Stimulated activated CD4-positive, alpha-beta T cell treated with anti-CD3 and anti-CD28 coated beads, Interleukin-1b, Interleukin-23, amount 100 ng/mL, for 4 hours (primary cell): ENCODE data around the gene CTXN3.

Experiments used
- DNase-seq, 2 donors: peaks; one replicate each; pipeline ENCODE4 v3.0.0-alpha.2; 2020; ENCODE audit warnings: low read depth in 2 of 2

The CTXN3 gene

GRCh38 chr5:127649018-127649439 is at the start of gene CTXN3:
Gene CTXN3 (plus strand): TSS chr5:127649082. CDS start chr5:127657522, 8,440 bp downstream.
- DNase-seq: no peak

- DNase-seq: no peak
These were observed 49.6 kb upstream of the CTXN3 start for GRCh38 chr5:127599320-127599719.

- DNase-seq: no peak
These were observed 49.0 kb upstream of the CTXN3 start for GRCh38 chr5:127599847-127600246.

GRCh38 chr5:127601111-127601510 is 47.8 kb upstream of the CTXN3 start:
- DNase-seq: no peak

GRCh38 chr5:127601601-127602000 is 47.3 kb upstream of the CTXN3 start:
- DNase-seq: no peak

- no peak for DNase-seq
These were observed 46.4 kb upstream of the CTXN3 start for GRCh38 chr5:127602481-127602880.

- DNase-seq: no peak
These were observed 45.7 kb upstream of the CTXN3 start for GRCh38 chr5:127602896-127603844.

- DNase-seq: no peak
These were observed 40.7 kb upstream of the CTXN3 start for GRCh38 chr5:127608077-127608660.

- DNase-seq: no peak
These were observed 39.9 kb upstream of the CTXN3 start for GRCh38 chr5:127609011-127609410.

- no peak for DNase-seq
These were observed 38.9 kb upstream of the CTXN3 start for GRCh38 chr5:127609957-127610356.

- no peak for DNase-seq
These were observed 36.3 kb upstream of the CTXN3 start for GRCh38 chr5:127612441-127613141.

GRCh38 chr5:127615916-127616315 is 33.0 kb upstream of the CTXN3 start:
- DNase-seq: no peak

- no peak for DNase-seq
These were observed 28.9 kb upstream of the CTXN3 start for GRCh38 chr5:127619908-127620479.

- no peak for DNase-seq
These were observed 27.1 kb upstream of the CTXN3 start for GRCh38 chr5:127621601-127622325.

- no peak for DNase-seq
These were observed 14.9 kb upstream of the CTXN3 start for GRCh38 chr5:127634007-127634406.

- DNase-seq: no peak
These were observed 9.1 kb upstream of the CTXN3 start for GRCh38 chr5:127639828-127640227.

GRCh38 chr5:127642949-127643348 is 5.9 kb upstream of the CTXN3 start:
- DNase-seq: no peak

GRCh38 chr5:127643607-127644006 is 5.3 kb upstream of the CTXN3 start:
- no peak for DNase-seq

- no peak for DNase-seq
These were observed 3.6 kb upstream of the CTXN3 start for GRCh38 chr5:127645300-127645726.

- no peak for DNase-seq
These were observed 1.4 kb upstream of the CTXN3 start for GRCh38 chr5:127647361-127647958.

GRCh38 chr5:127650022-127650421 is 1.1 kb downstream of the CTXN3 start:
- no peak for DNase-seq
